Tibial nerve (tissue), 4 donors: ENCODE measurements around the gene AADAT. TPM values are rescaled to one million over a fixed set of nuclear protein-coding genes. Genes with fewer than 3 reads are reported as not detected.
A peak's percentile ranks its signal among the peaks of the same experiment; 100 is the strongest.
"Not testable (repeated sequence)": the region's sequence is repeated elsewhere in the genome, so short reads cannot be mapped to it uniquely, and the experiment has no call there.

Source experiments
- DNase-seq, 2 donors: peaks; one replicate each; pipeline ENCODE4 v3.0.0-alpha.2; 2019; ENCODE audit warnings: low spot score in 2 of 2
- H3K27ac ChIP-seq, 4 donors: fragments of 200-600 bp; sonication (generic) in 3 of 4; one replicate each; pipeline ENCODE4 v1.5.1; 2017 to 2019; ENCODE audit warnings: mild to moderate bottlenecking in 1 of 4
- H3K27me3 ChIP-seq, 2 donors: fragments of 200-600 bp; sonication (generic) in 1 of 2; one replicate each; pipeline versions ENCODE4 v1.5.1 to v1.6.0; 2017 to 2019
- H3K36me3 ChIP-seq, 3 donors: fragments of 200-600 bp; sonication (generic); one replicate each; pipeline ENCODE4 v1.5.1; 2018 to 2019
- H3K4me1 ChIP-seq, 4 donors: fragments of 200-600 bp; sonication (generic) in 3 of 4; one replicate each; pipeline ENCODE4 v1.5.1; 2017 to 2019
- H3K4me3 ChIP-seq, 4 donors: fragments of 200-600 bp; sonication (generic) in 3 of 4; one replicate each; pipeline ENCODE4 v1.5.1; 2017 to 2019; ENCODE audit warnings: mild to moderate bottlenecking in 1 of 4, moderate library complexity in 1 of 4
- H3K9me3 ChIP-seq, 4 donors: fragments of 200-600 bp; sonication (generic) in 3 of 4; one replicate each; pipeline ENCODE4 v1.5.1; 2017 to 2019
- CTCF ChIP-seq, 5 experiments: fragments of 200-600 bp in 3 of 5; fragments of 450-650 bp in 2 of 5; sonication (generic) in 3 of 5; IDR thresholded peaks; one replicate each; pipeline ENCODE4 v1.5.1; 2016 to 2019; ENCODE audit warnings: antibody characterized with exemption in 5 of 5, mild to moderate bottlenecking in 3 of 5, moderate library complexity in 2 of 5
- EP300 ChIP-seq, 2 donors: sonication (generic); formaldehyde crosslinking; IDR thresholded peaks; one replicate each; pipeline ENCODE4 v1.6.1; 2017; ENCODE audit warnings: antibody characterized with exemption in 2 of 2, mild to moderate bottlenecking in 1 of 2
- POLR2A ChIP-seq, 2 donors: fragments of 450-650 bp; IDR thresholded peaks; one replicate each; pipeline ENCODE4 v1.6.1; 2017; ENCODE audit warnings: antibody characterized with exemption in 2 of 2, mild to moderate bottlenecking in 2 of 2, moderate library complexity in 2 of 2
- WGBS, 2 donors: methylation state at CpG; one replicate each; pipeline ENCODE4 v1.1.5; 2018; 5-methylcytosine and 5-hydroxymethylcytosine counted together
- total RNA-seq, 4 donors: library from RNA; depleted of rRNA; stranded (reverse); fragments of >200 nt; gene quantifications; one replicate each; pipeline ENCODE4 v1.1.0, GENCODE V29; 2016

The AADAT gene
- total RNA-seq, 4 donors from 2014 or later: 4.9 to 12.0 (median 8.2) TPM

DNA sequence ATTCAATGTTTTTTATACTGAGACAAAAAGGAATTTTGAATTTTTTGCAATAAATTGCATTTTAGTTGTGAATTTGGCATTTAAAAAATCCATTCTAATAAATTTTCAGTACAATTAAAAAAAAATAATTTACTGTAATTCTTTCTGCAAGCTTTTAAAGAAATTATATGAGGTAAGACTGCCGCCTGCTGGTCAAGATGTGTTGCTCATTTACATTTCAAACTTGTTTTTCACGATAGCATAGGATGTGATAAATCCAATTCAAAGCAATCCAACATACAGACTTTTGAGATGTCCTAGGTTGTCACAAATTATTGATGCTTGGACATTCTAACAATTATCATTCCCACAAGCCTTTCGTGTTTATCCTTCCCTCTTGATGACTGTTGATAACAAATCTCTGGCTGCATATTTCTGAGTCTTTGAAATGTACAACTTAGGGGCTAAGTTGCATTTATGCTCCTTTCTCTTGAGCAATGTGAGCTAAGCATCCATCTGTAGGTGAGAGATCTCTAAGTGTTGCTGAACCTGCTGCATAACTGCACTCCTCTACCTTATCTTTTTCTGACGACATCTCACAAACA is 41.9 kb downstream of the AADAT start:
- 22 to 23% methylated on average over 4 of the region's 4 CpGs for WGBS, 2 donors
- peak; percentile 26 to 65 for DNase-seq
- H3K27ac ChIP-seq: no peak overlapping the region
- no peaks in the 10 kb centered on the region for H3K9me3 ChIP-seq
- TF ChIP-seq EP300 (IDR thresholded peaks at IDR 0.05): no peak
- peak; percentile 41 to 79 (median 73) for TF ChIP-seq CTCF (IDR thresholded peaks at IDR 0.05)
- no peak for TF ChIP-seq POLR2A (IDR thresholded peaks at IDR 0.05)
- H3K4me1 ChIP-seq: no peaks in the 10 kb centered on the region
- no peaks in the 10 kb centered on the region for H3K27me3 ChIP-seq
- H3K36me3 ChIP-seq: no peaks in the 10 kb centered on the region
- H3K4me3 ChIP-seq: no peak overlapping the region

DNA sequence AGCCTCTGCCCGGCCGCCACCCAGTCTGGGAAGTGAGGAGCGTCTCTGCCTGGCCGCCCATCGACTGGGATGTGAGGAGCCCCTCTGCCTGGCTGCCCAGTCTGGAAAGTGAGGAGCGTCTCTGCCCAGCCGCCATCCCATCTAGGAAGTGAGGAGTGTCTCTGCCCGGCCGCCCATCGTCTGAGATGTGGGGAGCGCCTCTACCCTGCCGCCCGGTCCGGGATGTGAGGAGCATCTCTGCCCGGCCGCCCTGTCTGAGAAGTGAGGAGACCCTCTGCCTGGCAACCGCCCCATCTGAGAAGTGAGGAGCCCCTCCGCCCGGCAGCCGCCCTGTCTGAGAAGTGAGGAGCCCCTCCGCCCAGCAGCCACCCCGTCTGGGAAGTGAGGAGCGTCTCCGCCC is 43.6 kb downstream of the AADAT start:
- H3K36me3 ChIP-seq, H3K4me3 ChIP-seq, H3K27me3 ChIP-seq, H3K27ac ChIP-seq, H3K4me1 ChIP-seq, DNase-seq, H3K9me3 ChIP-seq: not testable (repeated sequence)
- 97 to 99% methylated on average over 17 to 20 of the region's 24 CpGs for WGBS, 2 donors

DNA sequence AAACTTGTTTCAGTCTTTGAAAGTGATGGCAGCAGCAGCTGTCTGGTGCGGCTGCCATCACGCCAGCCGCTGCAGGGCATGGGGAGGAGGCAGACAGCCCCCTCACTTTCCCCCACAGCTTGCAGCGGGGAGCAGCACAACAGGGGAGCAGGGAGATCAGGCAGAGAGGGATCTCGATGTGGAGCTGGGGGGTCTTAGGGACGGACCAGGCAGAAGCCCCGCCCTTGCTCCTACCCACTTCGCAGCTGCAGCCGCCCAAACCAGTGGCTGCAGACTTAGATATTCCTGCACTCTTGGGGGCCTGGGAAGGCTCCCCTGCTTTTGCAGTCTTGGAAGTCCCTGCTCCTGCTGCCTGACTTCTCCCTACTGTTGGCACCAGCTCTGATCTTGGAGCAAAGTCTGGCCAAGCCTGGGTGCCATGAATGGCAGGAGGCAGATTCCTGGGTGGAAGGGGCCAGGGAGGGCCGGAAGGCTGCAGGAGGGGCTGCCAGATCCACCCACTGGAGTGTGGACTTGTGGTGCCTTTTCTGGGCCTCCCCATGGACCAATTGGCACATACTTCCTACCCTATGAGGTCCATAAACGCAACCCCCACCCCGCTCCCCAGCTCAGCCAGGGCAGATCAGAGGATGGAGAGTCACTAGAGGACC is 49.6 kb downstream of the AADAT start:
- 85 to 86% methylated on average over 10 to 12 of the region's 12 CpGs for WGBS, 2 donors

GRCh38 chr4:170038769-170039168 is 51.0 kb downstream of the AADAT start:
- no peaks in the 10 kb centered on the region for H3K4me1 ChIP-seq
- TF ChIP-seq EP300 (IDR thresholded peaks at IDR 0.05) (no peak), POLR2A (IDR thresholded peaks at IDR 0.05) (no peak), CTCF (IDR thresholded peaks at IDR 0.05) (no peak)
- H3K36me3 ChIP-seq: no peaks in the 10 kb centered on the region
- H3K27me3 ChIP-seq: no peaks in the 10 kb centered on the region
- DNase-seq: no peak
- no peaks in the 10 kb centered on the region for H3K9me3 ChIP-seq
- H3K4me3 ChIP-seq: no peak overlapping the region
- H3K27ac ChIP-seq: no peak overlapping the region
- 58 to 64% methylated on average over 4 of the region's 4 CpGs for WGBS, 2 donors

More for the DNA sequence above, 49.6 kb downstream of the AADAT start:
- Histone ChIP-seq H3K27me3 (no peaks in the 10 kb centered on the region), H3K36me3 (no peaks in the 10 kb centered on the region), H3K27ac (no peak overlapping the region), H3K4me3 (no peak overlapping the region), H3K9me3 (no peaks in the 10 kb centered on the region), H3K4me1 (no peaks in the 10 kb centered on the region)
- no peak for DNase-seq
- TF ChIP-seq POLR2A (IDR thresholded peaks at IDR 0.05) (no peak), EP300 (IDR thresholded peaks at IDR 0.05) (no peak), CTCF (IDR thresholded peaks at IDR 0.05) (no peak)

DNA sequence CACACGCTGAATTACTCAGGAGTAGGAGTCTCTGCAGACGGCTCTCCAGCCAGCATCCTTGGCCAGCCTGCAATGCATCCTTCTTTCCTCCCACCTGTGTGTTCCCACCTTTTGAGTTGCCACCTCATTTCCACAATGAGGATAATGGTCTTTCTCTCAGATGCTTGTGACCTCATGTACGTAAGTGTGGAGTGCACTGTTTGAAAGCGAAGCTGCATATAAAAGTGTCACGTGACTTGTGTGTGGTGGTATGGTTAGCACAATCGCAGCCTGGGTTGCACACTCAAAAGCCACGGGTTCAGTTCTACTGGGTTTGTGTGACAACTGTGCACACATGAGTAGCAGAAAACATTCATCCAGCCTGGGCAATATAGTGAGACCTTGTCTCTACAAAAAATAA is 51.5 kb downstream of the AADAT start:
- no peak overlapping the region for H3K4me3 ChIP-seq
- no peak for DNase-seq
- H3K27ac ChIP-seq: no peak overlapping the region
- no peaks in the 10 kb centered on the region for H3K9me3 ChIP-seq
- TF ChIP-seq EP300 (IDR thresholded peaks at IDR 0.05) (no peak), POLR2A (IDR thresholded peaks at IDR 0.05) (no peak), CTCF (IDR thresholded peaks at IDR 0.05) (no peak)
- 85 to 92% methylated on average over 7 of the region's 7 CpGs for WGBS, 2 donors
- no peaks in the 10 kb centered on the region for H3K4me1 ChIP-seq
- no peaks in the 10 kb centered on the region for H3K36me3 ChIP-seq
- no peaks in the 10 kb centered on the region for H3K27me3 ChIP-seq
